ENCODE results near the gene KCNN1.

The KCNN1 gene

GRCh38 chr19:17936379-17936778 lies 30.5 kb upstream of the KCNN1 start:
- H3K27me3 ChIP-seq (replicated peaks; ENCODE audit: control insufficient read depth, insufficient read depth, low read length), result peaks cover 7% of the 10 kb centered on the region

GRCh38 chr19:17937371-17937900 lies 29.5 kb upstream of the KCNN1 start:
- peaks cover 4% of the 10 kb centered on the region for H3K36me3 ChIP-seq (ENCODE audit: control insufficient read depth, insufficient read depth, low read length, severe bottlenecking)
- no peak for DNase-seq (ENCODE audit: low read depth)
- H3K4me1 ChIP-seq (ENCODE audit: control insufficient read depth, insufficient read depth, low read length), result peaks cover 12% of the 10 kb centered on the region
- H3K9me3 ChIP-seq (ENCODE audit: control insufficient read depth, low read length), result no peaks in the 10 kb centered on the region
- no peak overlapping the region for H3K9ac ChIP-seq (ENCODE audit: low read length)
- H3K4me3 ChIP-seq (ENCODE audit: low read length), result no peak overlapping the region
- no peaks in the 10 kb centered on the region for H3K27me3 ChIP-seq (replicated peaks; ENCODE audit: control insufficient read depth, insufficient read depth, low read length)

More at GRCh38 chr19:17936379-17936778, 30.5 kb upstream of the KCNN1 start:
- Histone ChIP-seq H3K36me3 (ENCODE audit: control insufficient read depth, insufficient read depth, low read length, severe bottlenecking) (peaks cover 4% of the 10 kb centered on the region), H3K9me3 (ENCODE audit: control insufficient read depth, low read length) (no peaks in the 10 kb centered on the region), H3K9ac (ENCODE audit: low read length) (no peak overlapping the region), H3K4me1 (ENCODE audit: control insufficient read depth, insufficient read depth, low read length) (peaks cover 19% of the 10 kb centered on the region), H3K4me3 (ENCODE audit: low read length) (no peak overlapping the region)
- DNase-seq (ENCODE audit: low read depth), result no peak

GRCh38 chr19:17938092-17938845 lies 28.6 kb upstream of the KCNN1 start:
- DNase-seq (ENCODE audit: low read depth), result peak; percentile 86
- Histone ChIP-seq H3K9me3 (ENCODE audit: control insufficient read depth, low read length) (no peaks in the 10 kb centered on the region), H3K27me3 (replicated peaks; ENCODE audit: control insufficient read depth, insufficient read depth, low read length) (no peaks in the 10 kb centered on the region), H3K9ac (ENCODE audit: low read length) (no peak overlapping the region), H3K4me3 (ENCODE audit: low read length) (no peak overlapping the region), H3K36me3 (ENCODE audit: control insufficient read depth, insufficient read depth, low read length, severe bottlenecking) (peaks cover 4% of the 10 kb centered on the region), H3K4me1 (ENCODE audit: control insufficient read depth, insufficient read depth, low read length) (peaks cover 11% of the 10 kb centered on the region)

GRCh38 chr19:17942181-17942580 lies 24.7 kb upstream of the KCNN1 start:
- no peak overlapping the region for H3K4me3 ChIP-seq (ENCODE audit: low read length)
- no peaks in the 10 kb centered on the region for H3K27me3 ChIP-seq (replicated peaks; ENCODE audit: control insufficient read depth, insufficient read depth, low read length)
- peaks cover 5% of the 10 kb centered on the region for H3K4me1 ChIP-seq (ENCODE audit: control insufficient read depth, insufficient read depth, low read length)
- no peak overlapping the region for H3K9ac ChIP-seq (ENCODE audit: low read length)
- no peak for DNase-seq (ENCODE audit: low read depth)
- no peaks in the 10 kb centered on the region for H3K9me3 ChIP-seq (ENCODE audit: control insufficient read depth, low read length)
- peaks cover 4% of the 10 kb centered on the region for H3K36me3 ChIP-seq (ENCODE audit: control insufficient read depth, insufficient read depth, low read length, severe bottlenecking)

- Histone ChIP-seq H3K36me3 (ENCODE audit: control insufficient read depth, insufficient read depth, low read length, severe bottlenecking) (peaks cover 4% of the 10 kb centered on the region), H3K9ac (ENCODE audit: low read length) (no peak overlapping the region), H3K4me3 (ENCODE audit: low read length) (no peak overlapping the region), H3K9me3 (ENCODE audit: control insufficient read depth, low read length) (no peaks in the 10 kb centered on the region), H3K4me1 (ENCODE audit: control insufficient read depth, insufficient read depth, low read length) (peaks cover 5% of the 10 kb centered on the region), H3K27me3 (replicated peaks; ENCODE audit: control insufficient read depth, insufficient read depth, low read length) (no peaks in the 10 kb centered on the region)
- no peak for DNase-seq (ENCODE audit: low read depth)
Observed at GRCh38 chr19:17942582-17943273, 24.2 kb upstream of the KCNN1 start.

GRCh38 chr19:17943274-17944221 lies 23.4 kb upstream of the KCNN1 start:
- Histone ChIP-seq H3K9ac (ENCODE audit: low read length) (no peak overlapping the region), H3K4me3 (ENCODE audit: low read length) (no peak overlapping the region), H3K4me1 (ENCODE audit: control insufficient read depth, insufficient read depth, low read length) (peaks cover 5% of the 10 kb centered on the region), H3K9me3 (ENCODE audit: control insufficient read depth, low read length) (no peaks in the 10 kb centered on the region), H3K27me3 (replicated peaks; ENCODE audit: control insufficient read depth, insufficient read depth, low read length) (no peaks in the 10 kb centered on the region), H3K36me3 (ENCODE audit: control insufficient read depth, insufficient read depth, low read length, severe bottlenecking) (peaks cover 4% of the 10 kb centered on the region)
- DNase-seq (ENCODE audit: low read depth), result no peak

GRCh38 chr19:17944301-17944700 lies 22.6 kb upstream of the KCNN1 start:
- DNase-seq (ENCODE audit: low read depth), result peak; percentile 73
- Histone ChIP-seq H3K36me3 (ENCODE audit: control insufficient read depth, insufficient read depth, low read length, severe bottlenecking) (peaks cover 4% of the 10 kb centered on the region), H3K27me3 (replicated peaks; ENCODE audit: control insufficient read depth, insufficient read depth, low read length) (peaks cover 3% of the 10 kb centered on the region), H3K9me3 (ENCODE audit: control insufficient read depth, low read length) (no peaks in the 10 kb centered on the region), H3K4me1 (ENCODE audit: control insufficient read depth, insufficient read depth, low read length) (peaks cover 5% of the 10 kb centered on the region), H3K9ac (ENCODE audit: low read length) (no peak overlapping the region), H3K4me3 (ENCODE audit: low read length) (no peak overlapping the region)

GRCh38 chr19:17946965-17947784 lies 19.7 kb upstream of the KCNN1 start:
- H3K4me1 ChIP-seq (ENCODE audit: control insufficient read depth, insufficient read depth, low read length), result peaks cover 5% of the 10 kb centered on the region
- H3K36me3 ChIP-seq (ENCODE audit: control insufficient read depth, insufficient read depth, low read length, severe bottlenecking), result no peaks in the 10 kb centered on the region
- no peaks in the 10 kb centered on the region for H3K9me3 ChIP-seq (ENCODE audit: control insufficient read depth, low read length)
- H3K27me3 ChIP-seq (replicated peaks; ENCODE audit: control insufficient read depth, insufficient read depth, low read length), result peaks cover 27% of the 10 kb centered on the region
- H3K9ac ChIP-seq (ENCODE audit: low read length), result peak overlapping the region; percentile 77
- no peak for DNase-seq (ENCODE audit: low read depth)
- H3K4me3 ChIP-seq (ENCODE audit: low read length), result peak overlapping the region; percentile 82

GRCh38 chr19:17947815-17948513 lies 18.9 kb upstream of the KCNN1 start:
- H3K27me3 ChIP-seq (replicated peaks; ENCODE audit: control insufficient read depth, insufficient read depth, low read length), result peaks cover 34% of the 10 kb centered on the region
- H3K4me1 ChIP-seq (ENCODE audit: control insufficient read depth, insufficient read depth, low read length), result peaks cover 5% of the 10 kb centered on the region
- H3K36me3 ChIP-seq (ENCODE audit: control insufficient read depth, insufficient read depth, low read length, severe bottlenecking), result no peaks in the 10 kb centered on the region
- peak overlapping the region; percentile 82 for H3K4me3 ChIP-seq (ENCODE audit: low read length)
- no peaks in the 10 kb centered on the region for H3K9me3 ChIP-seq (ENCODE audit: control insufficient read depth, low read length)
- DNase-seq (ENCODE audit: low read depth), result peak; percentile 98
- no peak overlapping the region for H3K9ac ChIP-seq (ENCODE audit: low read length)

- no peak for DNase-seq (ENCODE audit: low read depth)
- H3K27me3 ChIP-seq (replicated peaks; ENCODE audit: control insufficient read depth, insufficient read depth, low read length), result peaks cover 39% of the 10 kb centered on the region
- no peak overlapping the region for H3K9ac ChIP-seq (ENCODE audit: low read length)
- no peaks in the 10 kb centered on the region for H3K9me3 ChIP-seq (ENCODE audit: control insufficient read depth, low read length)
- H3K4me3 ChIP-seq (ENCODE audit: low read length), result no peak overlapping the region
- H3K4me1 ChIP-seq (ENCODE audit: control insufficient read depth, insufficient read depth, low read length), result peaks cover 5% of the 10 kb centered on the region
- H3K36me3 ChIP-seq (ENCODE audit: control insufficient read depth, insufficient read depth, low read length, severe bottlenecking), result no peaks in the 10 kb centered on the region
Observed at GRCh38 chr19:17948514-17948900, 18.4 kb upstream of the KCNN1 start.

Data from adipocyte (in vitro differentiated cells).